Middle frontal gyrus (tissue), 1 donor: ENCODE results near the gene BABAM2.

ENCODE experiments used
- DNase-seq: peaks from one replicate; pipeline ENCODE4 v3.0.0-alpha.2; 2015; ENCODE audit warnings: low spot score; ENCODE audit errors: extremely low spot score

The BABAM2 gene

DNA sequence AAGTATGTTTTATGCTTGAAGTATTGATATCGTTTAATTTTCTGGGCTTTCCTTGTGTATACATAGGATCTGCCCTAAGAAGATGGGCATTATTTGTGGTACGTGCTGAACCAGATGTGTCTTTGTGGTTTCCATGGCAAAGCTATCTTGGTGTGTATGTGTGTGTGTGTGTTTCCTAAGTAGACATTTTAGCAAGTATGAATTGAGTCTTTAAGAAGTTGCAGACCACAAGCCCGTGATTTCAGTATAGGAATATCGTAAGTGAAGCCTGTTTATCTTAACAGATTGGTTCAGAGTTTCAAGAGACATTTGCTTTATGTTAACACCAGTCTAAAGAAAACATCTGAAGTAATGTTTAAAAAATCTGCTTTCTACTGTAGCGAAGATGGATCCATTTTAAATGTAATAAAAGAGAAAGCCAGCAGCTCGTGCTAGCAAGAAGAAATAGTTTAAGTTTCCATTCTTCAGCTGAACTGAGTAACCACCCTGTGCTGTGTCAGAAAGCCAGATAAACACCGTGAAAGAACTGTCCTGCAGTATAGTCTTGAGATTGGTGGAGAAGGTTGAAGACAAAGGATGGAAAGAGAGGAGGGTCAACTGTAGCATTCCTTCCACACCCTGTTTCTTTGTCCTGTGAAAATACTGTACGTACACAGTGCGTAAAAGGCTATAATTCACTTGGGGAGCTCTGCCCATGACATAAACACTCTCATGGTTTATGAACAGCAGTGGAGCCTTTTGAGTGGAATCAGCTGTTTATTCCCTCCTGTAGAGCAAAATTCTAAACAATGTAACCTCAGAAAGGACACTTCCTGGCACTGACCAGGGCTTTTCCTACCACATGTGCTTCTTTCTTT lies 410.2 kb downstream of the BABAM2 start:
- no peak for DNase-seq

DNA sequence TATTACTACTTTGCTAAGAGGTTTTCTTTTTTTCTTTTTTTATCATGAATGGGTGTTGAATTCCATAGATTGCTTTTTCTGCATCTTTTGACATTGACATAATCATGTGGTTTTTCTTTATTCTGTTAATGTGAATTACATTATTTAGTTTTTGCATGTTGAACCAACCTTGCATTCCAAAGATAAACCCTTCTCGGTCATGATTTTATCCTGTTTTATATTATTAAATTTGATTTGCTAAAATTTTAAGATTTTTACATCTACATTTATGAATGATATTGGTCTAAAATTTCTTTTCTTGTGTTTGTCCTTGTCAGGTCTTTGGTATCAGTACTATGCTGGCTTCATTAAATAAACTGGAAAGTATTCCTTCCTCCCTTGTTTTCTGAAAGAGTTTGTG lies 414.7 kb downstream of the BABAM2 start:
- no peak for DNase-seq

DNA sequence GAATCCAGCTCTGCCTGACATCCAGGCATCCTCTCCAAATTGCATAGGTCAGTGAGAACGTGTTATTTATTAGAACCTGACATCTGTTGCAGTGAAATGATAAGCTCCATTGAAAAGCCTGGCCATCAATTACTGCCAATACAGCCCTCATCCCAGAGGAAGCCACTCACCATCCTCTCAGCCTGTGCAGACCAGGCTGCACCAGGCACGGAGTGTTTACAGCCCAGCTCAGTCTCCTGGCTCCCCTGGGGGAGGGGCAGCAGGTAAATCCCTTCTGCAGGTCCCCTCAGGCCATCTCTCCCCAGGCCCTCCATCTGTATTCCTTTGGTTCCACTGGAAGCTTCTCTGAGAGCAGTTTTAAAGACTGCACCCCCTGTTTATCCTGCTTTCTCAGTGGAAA lies 419.6 kb downstream of the BABAM2 start:
- no peak for DNase-seq

DNA sequence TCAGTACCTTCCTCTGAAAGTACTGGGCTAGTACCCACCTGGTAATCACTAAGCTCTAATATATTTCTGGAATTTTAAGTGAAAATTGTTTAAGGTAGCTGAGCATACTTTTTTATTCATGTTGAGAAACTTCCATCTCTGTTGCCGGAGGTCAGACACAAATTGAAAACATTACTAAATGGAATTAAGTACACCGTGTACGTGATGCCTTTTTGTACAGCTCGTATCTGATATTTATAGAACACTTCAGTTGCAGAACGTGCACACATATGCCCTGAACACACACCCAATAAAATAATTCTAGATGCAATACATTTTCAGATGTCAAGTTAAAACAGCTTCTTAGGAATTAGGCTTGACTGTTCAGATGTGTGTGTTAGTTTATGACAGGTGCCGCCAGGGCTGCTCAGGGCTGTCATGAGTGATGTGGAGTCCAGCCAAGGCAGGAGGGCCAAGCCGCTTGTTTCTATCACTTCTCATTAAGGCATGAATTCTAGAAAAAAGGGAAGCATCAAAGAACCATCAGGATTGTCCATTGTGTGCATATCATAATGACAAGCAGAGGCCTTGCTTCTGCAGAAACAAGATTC lies 421.2 kb downstream of the BABAM2 start:
- DNase-seq: no peak

DNA sequence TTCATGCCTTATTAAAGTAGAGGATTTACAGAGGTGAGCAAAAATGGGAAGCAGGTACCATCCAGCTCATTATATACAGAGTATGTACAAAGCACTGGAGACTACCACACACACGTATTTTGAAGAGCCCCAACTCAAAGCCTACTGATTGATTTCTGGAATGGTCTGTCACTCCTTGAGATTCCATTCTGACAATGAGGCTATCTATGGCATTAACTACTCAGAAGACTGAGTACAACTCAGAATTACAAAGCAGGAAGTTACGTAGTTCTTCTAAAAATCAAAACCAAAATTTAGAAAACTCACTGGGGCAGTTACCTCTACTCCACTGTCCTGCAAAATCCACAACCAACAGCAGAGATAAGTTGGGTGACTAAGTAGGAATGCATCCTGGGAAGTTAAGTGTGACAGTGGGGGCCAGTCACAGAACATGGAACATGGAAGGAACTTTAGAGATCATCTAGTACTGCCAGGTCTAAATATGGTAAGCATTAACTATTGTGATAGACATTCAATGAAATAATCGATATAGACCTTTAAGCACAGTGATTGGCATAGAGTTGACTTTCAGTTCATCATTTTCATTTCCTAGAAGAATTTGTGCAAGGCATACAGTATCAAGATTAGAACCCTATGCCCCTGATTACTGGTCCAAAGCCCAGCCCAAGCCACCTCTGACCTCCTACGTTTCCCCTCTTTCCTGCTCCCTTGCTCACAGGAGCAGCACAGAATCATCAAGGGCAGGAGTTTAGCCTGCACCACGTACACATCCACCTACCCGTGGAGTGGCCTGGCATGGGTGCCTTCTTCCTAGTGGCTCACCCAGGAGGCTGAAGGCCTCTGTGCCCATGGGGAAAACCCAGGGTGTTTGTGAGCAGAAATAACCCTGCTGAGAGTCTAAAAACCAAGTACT lies 422.0 kb downstream of the BABAM2 start:
- no peak for DNase-seq

DNA sequence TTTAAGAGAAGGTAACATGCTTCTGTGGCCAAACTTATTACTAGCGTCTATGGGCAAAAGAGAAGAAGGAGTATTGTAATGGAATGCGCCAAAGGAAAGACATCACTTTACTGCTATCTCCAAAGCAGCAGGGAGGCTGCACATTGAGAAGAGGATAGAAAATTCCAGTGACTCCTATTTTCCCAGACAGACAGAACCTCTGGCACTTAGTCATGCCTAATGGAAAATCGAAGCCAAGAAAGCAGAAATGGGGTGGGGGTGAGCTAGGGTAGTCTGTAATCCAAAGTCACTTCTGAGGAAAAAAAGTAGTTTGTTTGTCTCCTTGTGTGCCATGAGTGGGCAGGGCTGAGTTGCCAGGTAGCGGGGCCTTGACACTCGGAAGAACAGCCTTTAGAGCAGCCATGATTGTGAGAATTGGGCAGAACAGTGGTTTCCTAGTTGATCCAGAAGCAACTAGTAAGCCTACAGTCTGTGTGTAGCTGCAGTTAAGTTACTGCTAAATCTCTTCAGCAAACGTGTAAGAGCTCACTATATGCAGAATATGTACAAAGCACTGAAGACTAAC lies 422.8 kb downstream of the BABAM2 start:
- DNase-seq: no peak

DNA sequence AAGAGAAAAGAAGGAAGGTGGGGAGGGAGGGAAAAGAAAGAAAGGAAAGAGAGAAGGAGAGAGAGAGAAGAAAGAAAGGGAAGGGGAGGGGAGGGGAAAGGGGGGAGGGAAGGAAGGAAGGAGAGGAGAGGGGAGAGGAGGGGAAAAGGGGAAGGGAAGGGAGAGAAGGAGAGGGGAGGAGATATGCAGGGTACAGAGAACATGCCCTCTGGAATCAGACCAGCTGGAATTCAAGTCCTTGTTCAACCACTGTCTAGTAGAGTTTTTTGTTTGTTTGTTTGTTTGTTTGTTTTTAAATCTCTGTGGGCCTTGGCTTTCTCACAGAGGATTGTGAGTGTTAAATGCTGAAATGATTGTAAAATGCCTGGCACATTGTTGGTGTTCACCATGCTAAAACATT lies 424.4 kb downstream of the BABAM2 start:
- no peak for DNase-seq

DNA sequence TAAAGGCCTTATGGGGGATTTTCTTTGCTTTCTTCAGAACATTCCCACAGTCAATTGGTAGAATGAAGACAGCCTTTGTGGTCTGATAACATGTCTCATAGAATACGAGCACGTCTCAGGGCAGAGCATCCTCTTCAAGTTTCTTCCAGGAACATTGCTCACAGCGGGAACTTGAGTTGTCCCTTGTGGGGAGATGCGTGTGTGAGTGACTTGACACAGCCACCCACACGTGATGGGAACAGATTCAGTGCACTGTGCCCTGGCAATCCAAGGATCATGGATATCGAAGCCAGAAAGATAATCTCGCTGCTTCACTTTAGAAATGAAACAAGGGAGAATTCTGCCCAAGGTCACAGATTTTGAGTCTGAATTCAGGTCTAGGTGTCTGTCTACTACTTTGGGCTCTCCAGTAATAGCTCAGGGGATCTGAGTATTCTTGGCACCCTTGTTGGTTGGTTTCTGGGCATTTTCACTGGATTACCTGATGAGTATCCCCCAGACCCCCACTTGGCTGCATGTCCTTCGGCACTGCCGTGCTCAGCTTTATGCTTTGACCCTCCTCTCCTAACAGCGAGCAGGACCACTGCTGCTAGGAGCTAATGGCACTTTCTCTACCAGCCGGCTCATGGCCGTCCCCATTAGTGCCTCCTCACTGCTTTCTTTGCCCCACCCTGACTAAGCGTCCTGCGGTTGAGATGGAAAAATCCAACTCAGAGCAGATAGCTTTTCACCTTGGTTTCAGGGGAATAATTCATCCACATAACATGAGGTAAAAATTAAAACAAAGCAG lies 426.2 kb downstream of the BABAM2 start:
- no peak for DNase-seq

DNA sequence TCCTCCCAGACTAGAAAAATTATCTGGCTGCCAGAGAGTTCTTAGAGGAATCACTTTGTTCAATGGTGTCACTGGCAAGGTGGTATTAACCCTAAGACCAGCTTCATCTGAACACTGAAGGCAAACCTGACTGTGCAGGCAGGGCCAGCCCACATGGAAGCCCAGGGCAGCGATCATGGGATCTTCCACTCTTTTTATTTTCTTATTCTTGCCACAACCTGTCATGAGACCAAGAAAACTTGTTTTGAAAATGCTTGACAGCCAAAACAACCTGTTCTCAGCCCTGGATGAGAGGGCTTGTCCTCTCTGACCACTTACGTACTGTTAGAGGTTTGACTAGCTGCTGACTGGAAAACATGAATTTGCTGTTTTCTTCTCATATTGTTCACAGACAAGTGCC lies 426.9 kb downstream of the BABAM2 start:
- no peak for DNase-seq

DNA sequence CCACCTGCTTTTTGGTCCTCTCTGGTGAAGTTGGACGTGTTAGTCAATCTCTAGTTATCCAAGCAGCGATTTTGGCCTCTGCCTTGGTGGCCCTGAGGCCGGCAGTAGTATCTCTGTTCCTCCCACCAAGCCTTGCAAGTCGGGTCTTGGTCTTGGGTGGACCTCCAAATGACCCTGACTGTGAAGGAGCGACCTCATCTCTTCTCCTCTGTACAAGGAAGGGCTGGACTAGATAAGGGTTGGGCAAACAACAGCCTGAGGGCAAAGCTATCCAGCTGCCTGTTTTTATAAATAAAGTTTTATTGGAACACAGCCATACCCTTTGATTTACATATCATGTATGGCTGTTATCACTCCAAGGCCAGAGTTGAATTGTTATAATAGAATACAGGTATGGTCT lies 427.5 kb downstream of the BABAM2 start:
- no peak for DNase-seq

DNA sequence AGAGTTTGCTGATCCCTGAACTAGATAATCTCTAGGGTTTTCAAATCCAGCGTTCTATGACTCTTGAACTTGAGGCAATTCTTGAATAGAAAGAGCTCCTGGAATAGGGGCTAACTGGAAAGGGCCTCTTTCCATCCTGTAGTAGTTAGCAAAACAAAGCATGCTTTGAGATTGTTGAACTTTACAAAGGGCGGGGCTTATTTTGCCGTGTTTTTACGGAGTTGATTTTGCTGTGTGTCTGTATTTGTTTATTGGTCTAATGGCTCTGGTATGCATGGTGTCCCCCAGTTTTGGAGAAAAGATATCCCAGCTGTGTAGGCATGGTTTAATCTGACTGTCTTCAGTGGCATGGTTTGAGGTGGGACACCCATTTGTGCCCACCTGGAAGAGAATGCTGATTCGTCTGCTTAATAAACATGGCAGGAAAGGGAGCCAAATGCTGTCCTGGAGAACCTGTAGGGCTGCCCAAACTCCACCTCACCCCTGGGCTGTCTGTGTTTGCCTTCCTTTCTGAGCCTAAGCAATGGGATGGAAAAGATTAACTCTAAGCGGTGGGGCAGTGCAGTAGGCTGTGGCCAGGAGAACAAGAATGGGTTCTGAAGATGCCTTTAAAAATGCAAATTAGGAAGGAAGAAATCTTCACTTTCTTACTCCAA lies 428.1 kb downstream of the BABAM2 start:
- no peak for DNase-seq

DNA sequence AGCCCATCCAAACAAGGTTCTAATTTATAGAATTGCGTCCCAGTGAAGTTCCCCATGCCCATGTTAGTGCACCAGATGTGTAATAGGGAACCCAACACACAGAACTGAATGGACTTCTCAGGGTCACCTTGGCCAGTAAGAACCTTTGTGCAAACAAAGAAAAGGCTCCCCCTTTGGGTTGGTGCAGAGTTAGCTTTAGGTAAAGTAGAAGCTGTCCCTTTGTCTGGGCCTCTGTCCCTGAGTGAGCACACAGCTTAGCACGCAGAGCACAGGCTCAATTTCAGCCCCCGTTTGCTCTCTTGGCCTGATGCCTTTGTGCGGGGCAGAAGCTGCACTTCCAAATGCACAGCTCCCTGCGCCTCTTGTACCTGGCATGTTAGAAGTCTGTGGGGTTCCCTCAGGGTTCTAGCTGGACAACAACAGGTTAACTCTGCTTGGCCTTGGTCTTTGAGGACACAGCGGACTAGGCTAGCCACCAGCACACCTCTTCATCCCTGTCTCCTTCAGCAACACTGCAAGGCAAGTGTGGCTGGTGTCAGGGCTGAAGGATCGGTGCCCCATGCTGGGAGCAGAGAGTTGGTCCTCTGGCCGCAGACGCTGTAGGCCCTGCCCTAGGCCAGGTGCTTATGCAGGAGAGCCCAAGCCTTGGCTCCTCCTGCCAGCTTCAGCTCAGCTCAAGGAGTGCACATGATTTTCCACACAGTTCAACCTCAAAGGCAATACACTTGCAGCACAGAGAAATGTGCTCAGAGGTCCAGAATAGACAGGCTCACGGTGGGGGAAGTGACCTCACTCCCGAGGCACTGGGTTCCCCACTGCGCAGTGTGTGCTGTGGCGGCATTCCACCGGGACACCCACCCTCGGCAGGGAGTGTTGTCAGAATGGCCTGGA lies 428.8 kb downstream of the BABAM2 start:
- no peak for DNase-seq

DNA sequence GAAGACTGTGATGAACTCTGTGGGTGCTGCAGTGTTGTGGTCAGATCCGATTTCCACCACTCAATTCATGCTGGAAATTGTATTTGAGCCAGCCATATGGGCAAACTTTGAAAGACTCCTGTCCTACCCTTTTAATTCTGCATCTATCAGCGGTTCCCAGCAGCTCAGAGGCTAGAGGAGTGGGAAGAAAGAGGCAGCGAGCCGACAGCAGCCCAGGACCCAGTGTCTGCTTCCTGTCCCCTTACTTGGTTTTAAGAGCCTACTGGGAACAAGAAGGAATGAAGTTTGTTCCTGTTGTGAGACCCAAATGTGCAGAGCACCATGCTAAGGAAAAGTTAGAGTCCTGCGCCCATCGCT lies 429.5 kb downstream of the BABAM2 start:
- DNase-seq: no peak

DNA sequence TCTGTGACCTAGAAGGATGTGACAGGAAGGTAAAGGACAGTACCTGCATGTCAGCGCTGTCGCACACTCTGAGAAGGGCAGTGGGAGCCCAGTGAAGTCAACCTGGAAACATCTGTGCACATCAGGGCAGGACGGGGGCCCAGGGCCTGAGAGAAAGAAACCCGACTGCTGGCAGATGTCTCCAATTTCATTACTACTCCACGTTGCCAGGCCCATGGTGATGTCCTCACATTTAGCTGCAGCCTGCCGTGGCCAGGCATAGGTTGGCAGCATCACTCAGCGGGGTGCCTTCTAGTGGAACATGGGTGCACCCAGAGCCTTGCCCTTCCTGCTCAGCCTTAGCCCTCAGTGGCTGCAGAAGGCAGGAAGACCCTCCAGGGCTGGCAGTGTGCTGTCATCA lies 429.8 kb downstream of the BABAM2 start:
- DNase-seq: no peak

DNA sequence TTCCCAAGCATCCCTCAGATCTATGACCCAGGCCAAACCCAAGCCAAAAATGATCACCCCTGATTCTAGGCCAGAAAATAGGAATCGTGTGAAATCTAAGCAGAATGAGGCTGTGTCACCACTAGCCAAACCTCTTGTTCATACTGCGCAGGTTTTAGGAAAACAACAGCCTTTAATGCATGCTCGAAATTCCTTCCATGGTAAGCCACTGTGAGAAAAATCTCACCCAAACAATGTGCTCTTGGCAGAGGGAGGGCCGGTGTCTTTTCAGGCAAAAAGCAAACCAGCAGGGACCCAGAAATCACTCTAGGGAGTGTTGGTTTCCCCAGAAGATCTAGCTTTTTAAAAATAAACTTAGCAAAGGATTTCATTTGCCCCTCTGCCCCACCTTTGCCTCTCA lies 430.9 kb downstream of the BABAM2 start:
- DNase-seq: no peak

DNA sequence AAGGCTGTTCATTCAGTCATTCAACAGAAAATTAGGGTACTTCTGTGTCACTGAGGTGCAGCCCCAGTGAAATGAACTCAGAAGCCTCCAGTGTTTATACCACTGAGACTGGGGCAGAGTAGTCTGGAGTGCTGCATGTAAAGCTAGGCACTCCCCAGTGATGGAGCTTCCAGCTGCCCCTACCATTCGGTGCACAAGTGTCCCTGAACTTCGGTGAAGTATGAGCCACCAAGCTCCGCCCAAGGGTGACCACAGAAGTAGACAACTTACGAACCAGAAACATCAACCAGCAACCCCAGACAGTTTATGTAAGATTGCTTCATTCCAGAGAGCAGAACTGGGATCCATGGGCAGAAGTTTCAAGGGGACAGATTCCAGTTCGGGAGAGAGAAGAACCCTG lies 431.5 kb downstream of the BABAM2 start:
- DNase-seq: no peak

DNA sequence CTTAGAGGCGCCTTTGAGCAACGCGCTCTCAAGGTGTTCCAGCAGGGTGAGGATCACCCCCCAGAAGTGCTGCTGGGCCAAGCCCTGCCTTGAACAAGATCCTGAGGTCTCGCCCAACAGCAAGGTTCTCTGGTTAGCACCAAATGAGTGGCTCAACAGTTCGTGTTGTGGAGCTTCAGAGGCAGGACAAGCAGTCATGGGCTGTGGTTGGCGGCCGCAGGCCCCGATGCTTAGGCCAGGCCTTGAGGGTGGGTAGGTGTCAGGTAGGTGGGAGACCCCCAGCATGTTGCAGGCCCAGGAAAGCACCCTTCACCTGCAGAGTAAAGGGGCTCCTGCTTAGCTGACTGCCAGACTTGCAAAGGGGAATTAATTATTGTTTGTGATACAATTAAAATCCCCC lies 431.9 kb downstream of the BABAM2 start:
- DNase-seq: no peak

DNA sequence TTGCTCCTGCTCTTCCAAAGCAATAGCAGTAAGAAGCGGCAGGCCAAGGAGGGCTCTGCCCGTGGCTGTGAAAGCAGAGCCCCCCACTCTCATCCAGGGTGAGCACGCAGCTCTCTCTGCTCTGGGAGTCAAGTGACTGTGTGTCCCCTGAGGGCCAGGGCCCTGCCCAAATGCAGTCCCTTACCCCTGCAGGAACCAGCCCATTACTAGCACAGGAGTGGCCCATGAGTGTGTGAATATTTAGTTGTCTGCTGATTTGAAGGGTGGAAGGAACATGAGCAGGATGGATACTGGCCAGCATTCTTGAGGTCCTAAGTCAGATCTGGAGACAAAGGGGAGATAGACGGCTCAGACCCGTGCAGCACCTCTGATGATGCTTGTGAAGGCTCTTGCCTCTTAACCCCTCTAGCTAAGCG lies 432.5 kb downstream of the BABAM2 start:
- DNase-seq: no peak

DNA sequence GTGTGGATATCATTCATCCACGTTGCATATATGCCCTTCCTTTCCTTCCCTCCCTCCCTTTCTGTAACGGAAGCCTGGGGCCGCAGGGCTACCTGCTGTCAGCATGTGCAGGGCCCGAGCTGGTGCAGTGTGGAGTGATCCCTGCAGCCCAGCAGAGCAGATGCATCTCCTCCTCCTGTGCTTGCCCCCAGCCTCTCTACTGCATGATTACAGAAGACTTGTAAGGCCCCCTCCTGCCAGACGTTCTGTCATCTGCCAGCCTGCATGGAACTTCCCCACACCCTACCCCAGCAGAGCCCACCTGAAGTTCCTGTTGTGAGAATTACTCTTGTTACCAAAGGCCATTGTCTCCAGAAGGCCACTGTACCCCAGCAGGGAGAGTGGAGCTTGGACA lies 434.6 kb downstream of the BABAM2 start:
- DNase-seq: no peak
